HepG2 (cell line): ENCODE results near the gene DNMT3B. TPM values are rescaled to one million over a fixed set of nuclear protein-coding genes. Genes with fewer than 3 reads are reported as not detected.

ENCODE experiments used
- ATF4 ChIP-seq, 2 experiments: fragments of 450-650 bp in 1 of 2; sonication (generic) in 1 of 2; formaldehyde crosslinking; IDR thresholded peaks; 2 replicates each; pipeline versions ENCODE4 v1.5.0 to v1.8.0; 2020 to 2022; ENCODE audit warnings: mild to moderate bottlenecking in 1 of 2, missing genetic modification reagents in 1 of 2
- ATM ChIP-seq: fragments of 450-650 bp; IDR thresholded peaks from 2 replicates; pipeline ENCODE4 v1.7.1; 2017; ENCODE audit warnings: mild to moderate bottlenecking, borderline replicate concordance
- CENPT ChIP-seq: sonication (generic); formaldehyde crosslinking; IDR thresholded peaks from 2 replicates; pipeline ENCODE4 v1.8.0; 2022; ENCODE audit warnings: low read depth, mild to moderate bottlenecking, moderate library complexity, missing genetic modification reagents
- FOXJ3 ChIP-seq: sonication (generic); formaldehyde crosslinking; IDR thresholded peaks from 2 replicates; pipeline ENCODE4 v1.4.0; 2020; ENCODE audit warnings: missing genetic modification reagents, mild to moderate bottlenecking, borderline replicate concordance
- GTF3A ChIP-seq: sonication (generic); formaldehyde crosslinking; conservative IDR thresholded peaks from 2 replicates; pipeline ENCODE4 v1.4.0; 2020; ENCODE audit warnings: mild to moderate bottlenecking, missing genetic modification reagents
- HNRNPH1 ChIP-seq: fragments of 200-400 bp; formaldehyde crosslinking; optimal IDR thresholded peaks from 2 replicates; pipeline ENCODE3; 2017; ENCODE audit warnings: mild to moderate bottlenecking, low read depth, low read length
- KDM1A ChIP-seq: IDR thresholded peaks from 2 replicates; pipeline ENCODE4 v1.6.1; 2016; ENCODE audit warnings: missing compliant biosample characterization
- MTA1 ChIP-seq: sonication (generic); formaldehyde crosslinking; IDR thresholded peaks from 2 replicates; pipeline ENCODE4 v1.4.0; 2020; ENCODE audit warnings: missing genetic modification reagents, mild to moderate bottlenecking, borderline replicate concordance
- NCOA1 ChIP-seq: sonication (generic); formaldehyde crosslinking; IDR thresholded peaks from 2 replicates; pipeline ENCODE4 v1.9.0; 2021; ENCODE audit warnings: missing genetic modification reagents
- NR2F6 ChIP-seq, 2 experiments: IDR thresholded peaks; 2 replicates each; pipeline ENCODE4 v1.6.1; 2016; ENCODE audit warnings: antibody characterized with exemption in 1 of 2, mild to moderate bottlenecking in 1 of 2
- RBAK ChIP-seq: sonication (generic); formaldehyde crosslinking; IDR thresholded peaks from 2 replicates; pipeline ENCODE4 v1.5.1; 2020; ENCODE audit warnings: mild to moderate bottlenecking, missing genetic modification reagents
- SP4 ChIP-seq: sonication (generic); formaldehyde crosslinking; IDR thresholded peaks from 2 replicates; pipeline ENCODE4 v1.8.1; 2023; ENCODE audit warnings: mild to moderate bottlenecking, missing genetic modification reagents
- TBX2 ChIP-seq: sonication (generic); formaldehyde crosslinking; IDR thresholded peaks from 2 replicates; pipeline ENCODE4 v1.5.0; 2020; ENCODE audit warnings: missing genetic modification reagents, mild to moderate bottlenecking, borderline replicate concordance
- ZBTB4 ChIP-seq: sonication (generic); formaldehyde crosslinking; IDR thresholded peaks from 2 replicates; pipeline ENCODE4 v1.4.0; 2020; ENCODE audit warnings: missing genetic modification reagents, mild to moderate bottlenecking, borderline replicate concordance
- ZNF230 ChIP-seq: sonication (generic); formaldehyde crosslinking; IDR thresholded peaks from 2 replicates; pipeline ENCODE4 v1.4.0; 2020; ENCODE audit warnings: mild to moderate bottlenecking, missing genetic modification reagents
- ZNF280B ChIP-seq: sonication (generic); formaldehyde crosslinking; IDR thresholded peaks from 2 replicates; pipeline ENCODE4 v1.5.0; 2020; ENCODE audit warnings: missing genetic modification reagents, mild to moderate bottlenecking, borderline replicate concordance
- ZNF496 ChIP-seq: sonication (generic); formaldehyde crosslinking; IDR thresholded peaks from 2 replicates; pipeline ENCODE4 v1.8.1; 2023; ENCODE audit warnings: mild to moderate bottlenecking, moderate library complexity, missing genetic modification reagents; ENCODE audit not compliant: insufficient replicate concordance
- ZNF598 ChIP-seq: sonication (generic); formaldehyde crosslinking; IDR thresholded peaks from 2 replicates; pipeline ENCODE4 v1.5.1; 2020; ENCODE audit warnings: mild to moderate bottlenecking, missing genetic modification reagents, borderline replicate concordance
- polyA plus RNA-seq, 8 experiments: library from polyadenylated mRNA; depleted of rRNA in 3 of 8; stranded (reverse) in 7 of 8; unstranded in 1 of 8; fragments of >200 nt; fragmentation: Illumina TruSeq in 4 of 8; extraction: Trizol in 4 of 8; gene quantifications; 2 replicates each; pipeline versions ENCODE4 v1.2.1 to v1.2.3, GENCODE V29; 2011 to 2016; ENCODE audit warnings: low read depth in 4 of 8, missing spikeins in 1 of 8, mixed read lengths in 1 of 8; ENCODE audit not compliant: insufficient read depth in 1 of 8
- total RNA-seq, 5 experiments: library from RNA; depleted of rRNA; stranded (reverse); fragments of >200 nt; fragmentation: Illumina TruSeq; extraction: Trizol; gene quantifications; 2 replicates each; pipeline ENCODE4 v1.2.3, GENCODE V29; 2016; ENCODE audit warnings: low read depth in 1 of 5
- TF ChIP-seq, protein P1 (sequence below): sonication (generic); formaldehyde crosslinking; IDR thresholded peaks from 2 replicates; pipeline ENCODE4 v1.8.0; 2022; ENCODE audit warnings: low read depth, missing genetic modification reagents
- TF ChIP-seq, protein P2 (sequence below): sonication (generic); formaldehyde crosslinking; IDR thresholded peaks from 2 replicates; pipeline ENCODE4 v1.5.0; 2020; ENCODE audit warnings: missing genetic modification reagents
- TF ChIP-seq, protein P3 (sequence below): sonication (generic); formaldehyde crosslinking; IDR thresholded peaks from 2 replicates; pipeline ENCODE4 v1.5.0; 2020; ENCODE audit warnings: missing genetic modification reagents

The DNMT3B gene
- total and polyA plus RNA-seq, 2 of the 13 experiments (the other 11 are each of a cell fraction or from before 2014, with no cell fraction given): 3.8 to 13.9 TPM

- TF ChIP-seq GTF3A (CRISPR knock-in tag) (no peak), ATF4 (CRISPR knock-in tag; IDR thresholded peaks at IDR 0.05) (no peak), RBAK (CRISPR knock-in tag) (0 out of 2 replicates have a peak, but pooled peaks have one; percentile 17), NCOA1 (no peak), ZNF280B (CRISPR knock-in tag) (no peak), ZBTB4 (CRISPR knock-in tag) (no peak), ATM (no peak), ZNF496 (no peak), FOXJ3 (CRISPR knock-in tag) (no peak), KDM1A (no peak), MTA1 (CRISPR knock-in tag) (no peak), HNRNPH1 (no peak), CENPT (no peak), SP4 (CRISPR knock-in tag) (no peak), ZNF230 (0 out of 2 replicates have a peak, but pooled peaks have one; percentile 14), ZNF598 (no peak; the same call in 1 of the 2 replicates), NR2F6 (IDR thresholded peaks at IDR 0.05) (no peak), NR2F6 (CRISPR knock-in tag; IDR thresholded peaks at IDR 0.05) (no peak), TBX2 (CRISPR knock-in tag) (peak; percentile 25; the same call in 1 of the 2 replicates)
- TF ChIP-seq, protein P1, sequence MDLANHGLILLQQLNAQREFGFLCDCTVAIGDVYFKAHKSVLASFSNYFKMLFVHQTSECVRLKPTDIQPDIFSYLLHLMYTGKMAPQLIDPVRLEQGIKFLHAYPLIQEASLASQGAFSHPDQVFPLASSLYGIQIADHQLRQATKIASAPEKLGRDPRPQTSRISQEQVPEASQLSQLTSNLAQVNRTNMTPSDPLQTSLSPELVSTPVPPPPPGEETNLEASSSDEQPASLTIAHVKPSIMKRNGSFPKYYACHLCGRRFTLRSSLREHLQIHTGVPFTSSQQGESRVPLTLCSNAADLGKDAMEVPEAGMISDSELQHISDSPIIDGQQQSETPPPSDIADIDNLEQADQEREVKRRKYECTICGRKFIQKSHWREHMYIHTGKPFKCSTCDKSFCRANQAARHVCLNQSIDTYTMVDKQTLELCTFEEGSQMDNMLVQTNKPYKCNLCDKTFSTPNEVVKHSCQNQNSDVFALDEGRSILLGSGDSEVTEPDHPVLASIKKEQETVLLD (CRISPR knock-in tag): no peak
- TF ChIP-seq, protein P2, sequence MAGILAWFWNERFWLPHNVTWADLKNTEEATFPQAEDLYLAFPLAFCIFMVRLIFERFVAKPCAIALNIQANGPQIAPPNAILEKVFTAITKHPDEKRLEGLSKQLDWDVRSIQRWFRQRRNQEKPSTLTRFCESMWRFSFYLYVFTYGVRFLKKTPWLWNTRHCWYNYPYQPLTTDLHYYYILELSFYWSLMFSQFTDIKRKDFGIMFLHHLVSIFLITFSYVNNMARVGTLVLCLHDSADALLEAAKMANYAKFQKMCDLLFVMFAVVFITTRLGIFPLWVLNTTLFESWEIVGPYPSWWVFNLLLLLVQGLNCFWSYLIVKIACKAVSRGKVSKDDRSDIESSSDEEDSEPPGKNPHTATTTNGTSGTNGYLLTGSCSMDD: no peak
- TF ChIP-seq, protein P3, sequence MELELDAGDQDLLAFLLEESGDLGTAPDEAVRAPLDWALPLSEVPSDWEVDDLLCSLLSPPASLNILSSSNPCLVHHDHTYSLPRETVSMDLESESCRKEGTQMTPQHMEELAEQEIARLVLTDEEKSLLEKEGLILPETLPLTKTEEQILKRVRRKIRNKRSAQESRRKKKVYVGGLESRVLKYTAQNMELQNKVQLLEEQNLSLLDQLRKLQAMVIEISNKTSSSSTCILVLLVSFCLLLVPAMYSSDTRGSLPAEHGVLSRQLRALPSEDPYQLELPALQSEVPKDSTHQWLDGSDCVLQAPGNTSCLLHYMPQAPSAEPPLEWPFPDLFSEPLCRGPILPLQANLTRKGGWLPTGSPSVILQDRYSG: no peak
Observed at GRCh38 chr20:32761417-32761830, 761 bp upstream of the DNMT3B start (continued).
